ENCODE data around the gene SLC15A3. TPM values are rescaled to one million over a fixed set of nuclear protein-coding genes. Genes with fewer than 3 reads are reported as not detected.

Gene SLC15A3
- total RNA-seq, 1 donor from 2014 or later, result 0.86 TPM

DNA sequence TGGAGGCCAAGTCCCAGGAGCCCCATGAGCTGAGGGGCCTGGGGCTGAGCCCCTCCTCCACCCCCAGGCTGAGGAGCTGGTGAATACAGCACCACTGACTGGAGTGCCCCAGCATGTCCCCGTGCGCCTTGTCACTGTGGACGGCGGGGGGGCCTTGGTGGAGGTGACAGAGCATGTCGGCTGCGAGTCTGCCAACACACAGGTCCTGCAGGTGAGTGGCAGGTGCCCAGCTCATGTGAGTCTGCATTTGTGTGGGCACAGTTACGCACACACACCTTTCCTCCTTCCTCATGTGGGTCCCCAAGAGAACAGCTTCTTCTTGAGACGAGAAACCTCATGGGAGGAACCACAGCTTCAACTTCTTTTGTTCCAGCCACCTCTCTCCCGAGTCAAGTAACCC is 20.1 kb downstream of the SLC15A3 start:
- intact Hi-C loops (cut with micrococcal nuclease), result no loop called here

- intact Hi-C loops (cut with micrococcal nuclease), result no loop called here
These were observed 21.6 kb downstream of the SLC15A3 start for GRCh38 chr11:60930394-60930793.

DNA sequence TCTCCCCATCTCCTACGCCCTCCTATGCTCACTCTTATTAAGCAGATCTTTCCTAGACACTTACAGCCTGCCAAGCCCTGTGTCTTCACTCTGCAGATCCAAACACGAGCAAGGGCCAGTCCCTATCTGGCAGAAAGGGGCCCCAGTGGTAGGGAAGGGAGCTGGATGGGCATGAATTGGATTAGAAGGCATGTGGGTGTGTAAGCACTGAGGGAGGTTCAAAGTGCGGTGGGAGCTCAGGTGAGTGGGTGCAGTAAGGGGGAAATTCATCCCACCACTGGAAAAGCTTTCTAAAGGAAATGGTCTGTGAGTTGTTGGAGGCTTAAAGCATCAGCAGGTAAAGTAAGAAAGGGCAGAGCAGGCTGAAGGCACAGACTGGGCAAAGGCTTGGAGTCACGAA is 22.2 kb downstream of the SLC15A3 start:
- intact Hi-C loops (cut with micrococcal nuclease), result no loop called here

GRCh38 chr11:60928563-60929001 is 23.4 kb downstream of the SLC15A3 start:
- intact Hi-C loops (cut with micrococcal nuclease), result no loop called here

- intact Hi-C loops (cut with micrococcal nuclease), result no loop called here
These were observed 24.4 kb downstream of the SLC15A3 start for GRCh38 chr11:60927600-60927999.

DNA sequence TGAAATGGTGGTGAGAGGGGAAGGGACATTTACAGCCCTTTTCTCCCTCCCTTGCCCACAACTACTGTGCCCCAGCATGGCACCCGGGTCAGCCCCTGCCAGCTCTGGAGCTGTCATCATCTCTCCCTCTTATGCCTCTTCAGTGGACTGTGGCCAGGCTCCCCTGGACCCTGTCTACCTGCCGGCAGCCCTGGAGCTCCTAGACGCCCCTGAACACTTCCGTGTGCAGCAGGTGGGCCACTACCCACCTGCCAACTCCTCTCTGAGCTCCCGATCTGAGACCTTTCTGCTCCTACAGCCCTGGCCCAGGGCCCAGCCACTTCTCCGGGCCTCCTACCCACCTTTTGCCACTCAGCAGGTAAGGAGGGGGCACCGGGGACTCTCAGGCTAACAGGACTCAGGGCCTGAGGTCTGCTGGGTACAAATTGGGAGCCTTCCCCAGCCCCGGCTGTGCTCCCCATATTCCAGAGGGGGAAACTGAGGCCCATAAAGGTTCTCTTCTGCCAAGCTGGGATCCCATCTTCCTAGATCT is 24.8 kb downstream of the SLC15A3 start:
- intact Hi-C loops (cut with micrococcal nuclease), result no loop called here

DNA sequence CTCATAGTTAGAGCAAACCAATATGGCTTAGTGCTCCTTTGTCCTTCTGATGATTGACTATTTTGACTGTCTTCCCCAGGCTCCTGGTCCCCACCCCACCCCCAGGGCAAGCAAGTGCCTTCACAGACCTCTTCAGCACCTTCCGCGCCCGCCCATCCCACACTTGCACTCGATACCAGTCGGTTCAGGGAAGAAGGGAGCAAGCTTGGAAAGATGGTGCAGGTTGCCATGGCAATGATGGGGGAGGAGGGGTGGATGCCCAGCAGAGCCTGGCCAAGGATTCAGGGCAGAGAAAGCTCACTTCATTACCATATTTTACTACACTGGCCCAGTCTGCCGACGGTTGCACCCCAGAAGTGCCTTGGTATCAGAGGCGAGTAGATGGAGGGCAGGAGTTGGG is 25.5 kb downstream of the SLC15A3 start:
- intact Hi-C loops (cut with micrococcal nuclease), result no loop called here

- intact Hi-C loops (cut with micrococcal nuclease), result no loop called here
These were observed 26.1 kb downstream of the SLC15A3 start for GRCh38 chr11:60925868-60926267.

DNA sequence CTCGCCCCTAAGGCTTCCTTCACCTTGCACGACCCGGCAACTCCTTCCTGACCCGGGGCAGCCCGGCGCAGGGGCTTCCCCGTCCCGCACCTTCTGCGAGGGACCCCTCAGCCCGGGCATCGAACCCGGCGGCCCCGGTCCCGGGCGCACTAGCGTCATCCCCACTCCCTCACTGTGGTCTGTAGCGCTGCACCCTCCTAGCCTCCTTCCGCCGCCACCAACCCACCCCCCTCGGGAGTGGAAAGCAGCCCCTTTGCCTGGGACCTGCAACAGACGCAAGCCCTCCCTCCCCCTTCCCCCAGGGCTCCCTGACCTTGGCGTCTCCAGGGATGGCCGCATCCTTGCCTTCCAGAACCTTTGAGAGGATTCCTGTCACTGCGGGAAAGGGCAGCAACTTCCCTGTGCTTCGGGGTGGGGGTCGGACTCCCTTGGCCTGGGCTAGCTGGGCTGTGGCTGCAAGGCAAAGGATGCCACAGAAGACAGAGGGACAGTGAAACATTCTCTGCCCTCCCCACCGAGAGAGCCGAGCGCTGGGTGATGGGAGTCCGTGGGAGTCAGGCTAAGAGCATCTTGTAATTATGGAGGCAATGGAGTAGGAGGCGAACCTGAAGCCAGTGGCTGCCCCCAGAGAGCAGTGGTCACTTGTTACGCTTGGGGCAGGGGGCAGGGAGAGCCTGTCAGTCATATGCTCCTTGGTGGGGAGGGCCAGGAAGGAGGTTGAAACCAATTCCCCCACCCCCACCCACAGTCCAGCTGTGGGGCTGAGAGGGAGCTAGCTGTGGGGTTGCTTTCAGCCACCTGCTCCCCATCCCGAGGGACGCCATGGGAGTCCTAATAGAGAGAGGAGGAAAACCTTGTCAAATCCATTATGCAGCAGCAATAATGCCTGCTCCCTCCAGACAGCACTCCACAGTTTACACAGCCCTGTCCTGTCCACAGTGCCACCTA is 26.8 kb downstream of the SLC15A3 start:
- intact Hi-C loops (cut with micrococcal nuclease), result no loop called here

- intact Hi-C loops (cut with micrococcal nuclease), result no loop called here
These were observed 27.7 kb downstream of the SLC15A3 start, which contains the start of gene TMEM132A for GRCh38 chr11:60924110-60924905. TSS of gene TMEM132A (plus strand) at chr11:60924460. CDS start at chr11:60924634, 174 bp downstream.

DNA sequence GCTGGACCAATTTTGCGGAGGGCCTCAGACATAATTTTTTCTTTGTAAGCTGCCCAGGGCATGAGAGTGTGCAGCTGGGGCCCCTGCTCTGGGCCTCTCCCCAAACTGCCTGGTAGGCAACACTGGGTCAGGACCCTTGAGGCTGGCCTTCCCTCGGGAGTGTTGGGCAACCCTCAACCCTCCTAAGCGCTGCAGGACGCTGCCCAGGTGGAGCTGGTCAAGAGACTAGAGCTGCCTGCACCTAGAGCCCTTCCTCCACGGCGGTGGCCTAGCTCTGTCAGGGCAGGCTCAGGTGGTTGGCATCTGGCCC is 28.2 kb downstream of the SLC15A3 start:
- intact Hi-C loops (cut with micrococcal nuclease), result no loop called here

DNA sequence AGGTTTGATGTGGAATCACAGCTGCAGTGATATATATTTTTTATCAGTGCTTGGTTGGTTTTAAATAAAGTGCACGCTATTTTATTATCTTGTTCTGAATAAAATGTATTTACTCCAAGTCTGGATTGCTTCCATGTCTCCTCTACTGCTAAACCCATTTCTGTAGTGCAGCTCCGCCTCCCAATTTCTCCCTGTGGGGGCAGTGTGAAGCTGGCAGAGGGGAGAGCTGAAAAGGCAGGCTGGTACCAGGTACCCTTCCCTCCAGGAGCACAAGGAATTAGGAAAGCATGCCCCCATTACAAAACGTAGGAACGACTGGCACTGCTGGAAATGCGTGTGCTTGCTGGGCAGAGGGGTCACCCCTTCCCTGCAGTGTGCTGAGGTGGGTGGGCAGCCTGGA is 28.6 kb downstream of the SLC15A3 start:
- intact Hi-C loops (cut with micrococcal nuclease), result no loop called here

- intact Hi-C loops (cut with micrococcal nuclease), result no loop called here
These were observed 29.1 kb downstream of the SLC15A3 start for GRCh38 chr11:60922906-60923305.

- intact Hi-C loops (cut with micrococcal nuclease), result no loop called here
These were observed 30.1 kb downstream of the SLC15A3 start for GRCh38 chr11:60921777-60922335.

GRCh38 chr11:60921259-60921658 is 30.7 kb downstream of the SLC15A3 start:
- intact Hi-C loops (cut with micrococcal nuclease), result no loop called here

DNA sequence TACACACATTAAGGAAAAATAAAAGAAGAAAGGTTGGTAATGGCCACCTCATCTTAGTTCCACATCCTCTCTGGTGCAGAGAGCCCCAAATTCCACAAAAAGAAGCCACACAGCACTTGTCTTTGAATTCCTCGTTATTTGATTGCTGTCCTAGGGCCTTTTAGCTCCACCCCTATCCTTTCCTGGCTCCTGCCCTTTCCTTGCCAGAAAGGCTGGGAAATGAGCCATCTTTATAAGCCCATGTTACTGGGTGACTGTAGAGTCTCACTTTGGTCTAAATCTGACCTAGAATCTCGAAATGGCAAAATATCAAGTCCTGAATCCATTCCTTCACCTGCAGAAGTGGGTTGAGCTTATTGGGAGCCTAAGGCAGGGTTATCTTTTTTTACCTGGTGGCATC is 32.0 kb downstream of the SLC15A3 start:
- intact Hi-C loops (cut with micrococcal nuclease), result loop anchor here (5.0 to 10.0 kb wide), 2 partner anchors 207 to 505 kb away; partner anchors contain the start of gene CPSF7

DNA sequence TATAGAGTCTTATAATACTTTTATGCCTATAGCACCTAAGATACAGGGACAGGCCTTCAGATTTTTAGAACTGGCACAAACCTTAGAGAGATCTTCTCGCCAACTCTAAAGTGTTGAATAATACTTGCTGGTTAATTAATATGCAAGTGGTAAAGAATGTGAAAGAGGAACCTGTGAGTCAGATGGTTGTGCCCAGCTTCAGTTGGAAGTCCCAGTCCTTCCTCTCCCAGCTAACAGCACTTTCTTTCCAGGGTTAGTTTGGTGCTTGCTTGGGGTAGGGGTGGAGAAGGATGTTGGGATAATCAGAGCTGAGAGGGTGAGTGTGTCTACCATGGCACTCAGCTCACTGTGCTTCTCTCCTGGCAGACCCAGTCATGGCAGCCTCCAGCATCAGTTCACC is 32.7 kb downstream of the SLC15A3 start:
- intact Hi-C loops (cut with micrococcal nuclease), result loop anchor here (5.0 to 10.0 kb wide), 2 partner anchors 208 to 505 kb away; partner anchors contain the start of gene CPSF7

DNA sequence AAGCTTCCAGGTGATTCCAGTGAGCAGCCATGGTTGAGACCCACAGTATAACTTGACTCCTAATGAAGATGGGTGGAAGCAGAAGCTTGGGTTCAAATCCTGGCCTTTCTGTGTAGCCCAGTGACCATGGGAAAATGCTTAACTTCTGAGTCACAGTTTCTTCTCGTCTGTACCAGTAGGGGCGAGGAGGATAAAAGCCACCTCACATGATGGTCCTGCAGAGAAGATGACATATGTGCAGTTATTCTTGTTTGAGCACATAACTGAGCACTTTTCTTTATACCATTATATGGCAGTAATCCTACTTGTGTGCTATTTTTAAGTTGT is 33.1 kb downstream of the SLC15A3 start:
- intact Hi-C loops (cut with micrococcal nuclease), result loop anchor here (5.0 to 10.0 kb wide), 2 partner anchors 208 to 506 kb away; partner anchors contain the start of gene CPSF7

DNA sequence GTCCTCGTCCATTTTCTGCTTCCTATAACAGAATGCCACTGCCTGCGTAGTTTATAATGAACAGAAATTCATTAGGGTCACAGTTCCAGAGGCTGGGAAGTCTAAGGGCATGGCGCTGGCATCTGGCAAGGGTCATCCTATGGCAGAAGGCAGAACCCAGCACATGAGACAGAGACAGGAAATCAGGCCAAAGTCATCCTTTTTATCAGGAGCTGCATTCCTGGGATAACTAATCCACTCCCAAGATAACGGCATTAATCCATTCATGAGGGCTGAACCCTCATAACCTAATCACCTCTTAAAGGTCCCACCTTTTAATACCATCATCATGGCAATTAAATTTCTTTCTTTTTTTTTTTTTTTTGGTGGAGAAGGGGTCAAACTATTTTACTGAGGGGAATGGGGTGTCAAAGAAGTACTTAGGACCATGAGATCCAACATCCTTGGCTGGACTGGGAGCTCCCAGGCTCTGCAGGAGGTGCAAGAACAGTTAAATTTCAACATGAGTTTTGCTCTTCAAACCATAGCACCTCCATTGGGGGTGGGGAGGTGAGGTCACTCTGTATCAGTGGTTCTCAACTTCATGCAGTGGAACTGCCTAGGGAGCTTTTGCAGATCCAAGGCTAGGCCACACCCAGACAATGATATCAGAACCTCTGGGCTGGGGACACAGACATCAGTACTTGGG is 33.6 kb downstream of the SLC15A3 start:
- intact Hi-C loops (cut with micrococcal nuclease), result loop anchor here (5.0 to 10.0 kb wide), 2 partner anchors 209 to 506 kb away; partner anchors contain the start of gene CPSF7

GRCh38 chr11:60917267-60917666 is 34.7 kb downstream of the SLC15A3 start:
- intact Hi-C loops (cut with micrococcal nuclease), result loop anchor here (5.0 to 10.0 kb wide), 2 partner anchors 210 to 508 kb away; partner anchors contain the start of gene CPSF7
